ENCODE measurements around the gene GFRA3. TPM values are rescaled to one million over a fixed set of nuclear protein-coding genes. Genes with fewer than 3 reads are reported as not detected.

The GFRA3 gene
- total RNA-seq, 1 experiment from 2014 or later, result 2.4 TPM

DNA sequence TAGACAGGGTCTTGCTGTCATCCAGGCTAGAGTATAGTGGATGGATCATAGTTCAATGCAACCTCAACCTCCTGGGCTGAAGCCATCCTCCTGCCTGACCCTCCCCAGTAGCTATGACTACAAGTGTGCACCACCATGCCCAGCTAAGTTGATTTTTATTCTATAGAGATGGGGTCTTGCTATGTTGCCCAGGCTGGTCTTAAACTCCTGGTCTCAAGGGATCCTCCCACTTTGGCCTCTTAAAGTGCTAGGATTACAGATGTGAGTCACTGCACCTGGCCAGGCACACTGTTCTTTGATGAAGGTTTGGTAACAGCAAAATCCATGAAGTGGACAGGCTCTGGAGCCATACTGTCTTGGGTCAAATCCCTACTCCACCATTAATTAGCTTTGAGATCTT lies 6.5 kb upstream of the GFRA3 start:
- H3K4me1 ChIP-seq, result no peaks in the 10 kb centered on the region; the same call in 1 of the 2 replicates
- Mint-ChIP-seq H3K27ac (ENCODE audit: unreplicated experiment) (no peak overlapping the region), H3K27me3 (ENCODE audit: insufficient read depth, unreplicated experiment) (no peaks in the 10 kb centered on the region), H3K4me1 (ENCODE audit: low read depth, unreplicated experiment) (no peaks in the 10 kb centered on the region), H3K4me3 (ENCODE audit: unreplicated experiment) (no peak overlapping the region), H3K9me3 (ENCODE audit: unreplicated experiment) (no peaks in the 10 kb centered on the region), H3K36me3 (ENCODE audit: insufficient read depth, unreplicated experiment) (no peaks in the 10 kb centered on the region)
- TF ChIP-seq, protein P1, sequence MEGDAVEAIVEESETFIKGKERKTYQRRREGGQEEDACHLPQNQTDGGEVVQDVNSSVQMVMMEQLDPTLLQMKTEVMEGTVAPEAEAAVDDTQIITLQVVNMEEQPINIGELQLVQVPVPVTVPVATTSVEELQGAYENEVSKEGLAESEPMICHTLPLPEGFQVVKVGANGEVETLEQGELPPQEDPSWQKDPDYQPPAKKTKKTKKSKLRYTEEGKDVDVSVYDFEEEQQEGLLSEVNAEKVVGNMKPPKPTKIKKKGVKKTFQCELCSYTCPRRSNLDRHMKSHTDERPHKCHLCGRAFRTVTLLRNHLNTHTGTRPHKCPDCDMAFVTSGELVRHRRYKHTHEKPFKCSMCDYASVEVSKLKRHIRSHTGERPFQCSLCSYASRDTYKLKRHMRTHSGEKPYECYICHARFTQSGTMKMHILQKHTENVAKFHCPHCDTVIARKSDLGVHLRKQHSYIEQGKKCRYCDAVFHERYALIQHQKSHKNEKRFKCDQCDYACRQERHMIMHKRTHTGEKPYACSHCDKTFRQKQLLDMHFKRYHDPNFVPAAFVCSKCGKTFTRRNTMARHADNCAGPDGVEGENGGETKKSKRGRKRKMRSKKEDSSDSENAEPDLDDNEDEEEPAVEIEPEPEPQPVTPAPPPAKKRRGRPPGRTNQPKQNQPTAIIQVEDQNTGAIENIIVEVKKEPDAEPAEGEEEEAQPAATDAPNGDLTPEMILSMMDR (IDR thresholded peaks at IDR 0.05; ENCODE audit: insufficient read depth in 1 of 2, low read depth in 1 of 2, low read length in 1 of 2, severe bottlenecking in 1 of 2, unreplicated experiment in 1 of 2), result no peak
- no peaks in the 10 kb centered on the region for H3K36me3 ChIP-seq (ENCODE audit: control insufficient read depth, insufficient read depth, low read length)
- BruUV-seq (replicated peaks), result no TSS peak
- DNase-seq, result no peak
- no peak overlapping the region for H3K4me3 ChIP-seq (ENCODE audit: low read depth, low read length)
- CTCF ChIA-PET, result no interaction called here
- no peaks in the 10 kb centered on the region for H3K9me3 ChIP-seq
- intact Hi-C loops (cut with micrococcal nuclease; ENCODE audit: unreplicated experiment), result loop anchor here (5.0 kb wide), 1 partner anchor 39 kb away; no protein-coding TSS in a partner anchor
- H3K27me3 ChIP-seq (replicated peaks; ENCODE audit: control insufficient read depth, insufficient read depth, low read length), result no peaks in the 10 kb centered on the region; the same call in 1 of the 2 replicates
- POLR2A ChIA-PET, result interaction anchor here (1.4 kb wide), 1 partner anchor 67 kb away, joined by 11 read pairs; no protein-coding TSS in a partner anchor

DNA sequence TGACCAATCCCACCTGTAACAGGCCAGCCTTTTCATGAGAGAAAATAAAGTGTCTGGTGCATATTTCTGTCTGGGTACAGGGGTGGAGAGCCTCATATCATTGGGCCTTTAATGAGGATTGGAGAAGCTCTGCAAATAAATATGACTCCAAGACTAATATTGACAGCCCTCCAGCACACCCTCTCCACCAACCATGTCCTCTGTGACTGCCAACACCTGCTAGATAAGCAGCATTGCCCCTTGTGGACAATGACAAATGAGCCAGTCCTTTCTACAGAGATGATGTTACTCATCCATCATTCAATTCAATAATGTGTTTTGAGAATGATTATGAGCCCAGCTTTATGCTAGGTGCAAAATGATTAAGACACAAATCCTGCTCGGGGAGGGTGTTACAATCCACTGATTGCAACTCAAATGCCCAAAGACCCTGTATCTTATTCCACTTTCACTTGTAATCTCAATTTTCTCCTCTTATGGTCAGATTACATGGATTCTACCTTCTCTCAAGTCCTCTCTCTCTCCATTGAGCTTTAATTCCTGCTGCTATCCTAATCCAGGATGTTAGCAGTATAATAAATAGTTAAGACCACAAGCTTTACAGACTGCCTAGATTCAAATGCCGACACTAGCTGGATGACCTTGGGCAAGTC lies 2.1 kb upstream of the GFRA3 start:
- ChIA-PET POLR2A (interaction anchor here (1.5 kb wide), 1 partner anchor 55 kb away, joined by 4 read pairs; the partner anchor contains the start of gene CDC25C), CTCF (interaction anchor here (0.6 to 0.7 kb wide), 2 partner anchors 20 to 94 kb away, joined by 3 read pairs; no protein-coding TSS in a partner anchor)
- no peaks in the 10 kb centered on the region for H3K36me3 ChIP-seq (ENCODE audit: control insufficient read depth, insufficient read depth, low read length)
- Mint-ChIP-seq H3K27me3 (ENCODE audit: insufficient read depth, unreplicated experiment) (no peaks in the 10 kb centered on the region), H3K36me3 (ENCODE audit: insufficient read depth, unreplicated experiment) (no peaks in the 10 kb centered on the region), H3K27ac (ENCODE audit: unreplicated experiment) (no peak overlapping the region), H3K4me3 (ENCODE audit: unreplicated experiment) (no peak overlapping the region), H3K9me3 (ENCODE audit: unreplicated experiment) (no peaks in the 10 kb centered on the region), H3K4me1 (ENCODE audit: low read depth, unreplicated experiment) (peaks cover 2% of the 10 kb centered on the region)
- TF ChIP-seq, protein P1 (IDR thresholded peaks at IDR 0.05; ENCODE audit: insufficient read depth in 1 of 2, low read depth in 1 of 2, low read length in 1 of 2, severe bottlenecking in 1 of 2, unreplicated experiment in 1 of 2), result peak; percentile 26 to 57
- H3K27me3 ChIP-seq (replicated peaks; ENCODE audit: control insufficient read depth, insufficient read depth, low read length), result no peaks in the 10 kb centered on the region; the same call in 1 of the 2 replicates
- no TSS peak for BruUV-seq (replicated peaks)
- H3K9me3 ChIP-seq, result no peaks in the 10 kb centered on the region
- 0 out of 2 replicates have a peak, but pooled peaks cover under 1% of the 10 kb centered on the region for H3K4me1 ChIP-seq
- intact Hi-C loops (cut with micrococcal nuclease; ENCODE audit: unreplicated experiment), result no loop called here
- peak in 1 of 2 experiments; percentile 37 for DNase-seq
- H3K4me3 ChIP-seq (ENCODE audit: low read depth, low read length), result no peak overlapping the region

DNA sequence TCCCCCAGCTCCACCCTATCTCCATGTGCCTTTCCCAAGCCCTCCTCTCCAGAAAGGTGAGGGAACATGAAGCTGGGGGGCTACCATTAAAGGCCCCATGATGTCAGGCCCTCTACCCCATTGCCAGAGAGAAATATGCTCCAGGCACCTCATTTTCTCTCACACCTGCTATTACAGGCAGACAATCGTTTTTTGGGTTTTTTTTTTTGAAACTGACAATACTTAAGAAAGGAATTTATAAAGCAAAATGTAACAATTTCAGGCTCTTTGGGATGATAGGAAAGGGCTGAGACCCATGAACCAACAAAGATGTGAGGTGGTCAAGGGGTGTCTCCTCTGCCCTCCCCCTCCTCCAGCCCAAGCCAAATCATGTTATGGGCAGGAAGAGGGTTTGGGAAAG lies 1.5 kb upstream of the GFRA3 start:
- BruUV-seq (replicated peaks), result no TSS peak

More for the DNA sequence above, 1.5 kb upstream of the GFRA3 start:
- no peak overlapping the region for H3K4me3 ChIP-seq (ENCODE audit: low read depth, low read length)
- ChIA-PET POLR2A (interaction anchor here (1.5 kb wide), 1 partner anchor 56 kb away, joined by 4 read pairs; the partner anchor contains the start of gene CDC25C), CTCF (interaction anchor here (0.6 to 0.7 kb wide), 2 partner anchors 20 to 94 kb away, joined by 3 read pairs; no protein-coding TSS in a partner anchor)
- TF ChIP-seq, protein P1 (IDR thresholded peaks at IDR 0.05; ENCODE audit: insufficient read depth in 1 of 2, low read depth in 1 of 2, low read length in 1 of 2, severe bottlenecking in 1 of 2, unreplicated experiment in 1 of 2), result no peak
- no peaks in the 10 kb centered on the region for H3K9me3 Mint-ChIP-seq (ENCODE audit: unreplicated experiment)
- peaks cover 7% of the 10 kb centered on the region for H3K4me1 Mint-ChIP-seq (ENCODE audit: low read depth, unreplicated experiment)
- no peaks in the 10 kb centered on the region for H3K36me3 Mint-ChIP-seq (ENCODE audit: insufficient read depth, unreplicated experiment)
- 0 out of 2 replicates have a peak, but pooled peaks cover 5% of the 10 kb centered on the region for H3K4me1 ChIP-seq
- H3K27me3 Mint-ChIP-seq (ENCODE audit: insufficient read depth, unreplicated experiment), result no peaks in the 10 kb centered on the region
- no peaks in the 10 kb centered on the region for H3K36me3 ChIP-seq (ENCODE audit: control insufficient read depth, insufficient read depth, low read length)
- no peak for DNase-seq
- no peaks in the 10 kb centered on the region; the same call in 1 of the 2 replicates for H3K27me3 ChIP-seq (replicated peaks; ENCODE audit: control insufficient read depth, insufficient read depth, low read length)
- intact Hi-C loops (cut with micrococcal nuclease; ENCODE audit: unreplicated experiment), result no loop called here
- no peaks in the 10 kb centered on the region for H3K9me3 ChIP-seq
- no peak overlapping the region for H3K27ac Mint-ChIP-seq (ENCODE audit: unreplicated experiment)
- H3K4me3 Mint-ChIP-seq (ENCODE audit: unreplicated experiment), result no peak overlapping the region
